Tibial nerve (tissue), 4 donors: Measurements from ENCODE around the gene FOXJ3. TPM values are rescaled to one million over a fixed set of nuclear protein-coding genes. Genes with fewer than 3 reads are reported as not detected.

Source experiments
- DNase-seq, 2 donors: peaks; one replicate each; pipeline ENCODE4 v3.0.0-alpha.2; 2019; ENCODE audit warnings: low spot score in 2 of 2
- H3K27ac ChIP-seq, 4 donors: fragments of 200-600 bp; sonication (generic) in 3 of 4; one replicate each; pipeline ENCODE4 v1.5.1; 2017 to 2019; ENCODE audit warnings: mild to moderate bottlenecking in 1 of 4
- H3K27me3 ChIP-seq, 2 donors: fragments of 200-600 bp; sonication (generic) in 1 of 2; one replicate each; pipeline versions ENCODE4 v1.5.1 to v1.6.0; 2017 to 2019
- H3K36me3 ChIP-seq, 3 donors: fragments of 200-600 bp; sonication (generic); one replicate each; pipeline ENCODE4 v1.5.1; 2018 to 2019
- H3K4me1 ChIP-seq, 4 donors: fragments of 200-600 bp; sonication (generic) in 3 of 4; one replicate each; pipeline ENCODE4 v1.5.1; 2017 to 2019
- H3K4me3 ChIP-seq, 4 donors: fragments of 200-600 bp; sonication (generic) in 3 of 4; one replicate each; pipeline ENCODE4 v1.5.1; 2017 to 2019; ENCODE audit warnings: mild to moderate bottlenecking in 1 of 4, moderate library complexity in 1 of 4
- H3K9me3 ChIP-seq, 4 donors: fragments of 200-600 bp; sonication (generic) in 3 of 4; one replicate each; pipeline ENCODE4 v1.5.1; 2017 to 2019
- CTCF ChIP-seq, 5 experiments: fragments of 200-600 bp in 3 of 5; fragments of 450-650 bp in 2 of 5; sonication (generic) in 3 of 5; IDR thresholded peaks; one replicate each; pipeline ENCODE4 v1.5.1; 2016 to 2019; ENCODE audit warnings: antibody characterized with exemption in 5 of 5, mild to moderate bottlenecking in 3 of 5, moderate library complexity in 2 of 5
- EP300 ChIP-seq, 2 donors: sonication (generic); formaldehyde crosslinking; IDR thresholded peaks; one replicate each; pipeline ENCODE4 v1.6.1; 2017; ENCODE audit warnings: antibody characterized with exemption in 2 of 2, mild to moderate bottlenecking in 1 of 2
- POLR2A ChIP-seq, 2 donors: fragments of 450-650 bp; IDR thresholded peaks; one replicate each; pipeline ENCODE4 v1.6.1; 2017; ENCODE audit warnings: antibody characterized with exemption in 2 of 2, mild to moderate bottlenecking in 2 of 2, moderate library complexity in 2 of 2
- WGBS, 2 donors: methylation state at CpG; one replicate each; pipeline ENCODE4 v1.1.5; 2018; 5-methylcytosine and 5-hydroxymethylcytosine counted together
- total RNA-seq, 4 donors: library from RNA; depleted of rRNA; stranded (reverse); fragments of >200 nt; gene quantifications; one replicate each; pipeline ENCODE4 v1.1.0, GENCODE V29; 2016

FOXJ3 gene
- total RNA-seq, 4 donors from 2014 or later: 42.7 to 68.1 (median 64.5) TPM

- WGBS, 2 donors: 67 to 74% methylated on average over 3 of the region's 3 CpGs
- H3K27me3 ChIP-seq: no peaks in the 10 kb centered on the region
Observed at GRCh38 chr1:42250164-42250563, 84.9 kb downstream of the FOXJ3 start.

GRCh38 chr1:42240966-42241755, 93.9 kb downstream of the FOXJ3 start:
- Histone ChIP-seq H3K27me3 (no peaks in the 10 kb centered on the region), H3K4me1 (peaks cover 0 to 22% (median 0%) of the 10 kb centered on the region in 4 donors), H3K36me3 (peaks cover 0 to 20% (median 0%) of the 10 kb centered on the region in 3 donors), H3K9me3 (peaks cover 0 to 25% (median 8%) of the 10 kb centered on the region in 4 donors), H3K4me3 (no peak overlapping the region), H3K27ac (no peak overlapping the region)
- TF ChIP-seq EP300 (IDR thresholded peaks at IDR 0.05): no peak
- TF ChIP-seq CTCF (IDR thresholded peaks at IDR 0.05): no peak
- no peak for TF ChIP-seq POLR2A (IDR thresholded peaks at IDR 0.05)
- no peak for DNase-seq
- WGBS, 2 donors: 77 to 81% methylated on average over 4 to 5 of the region's 5 CpGs

More at GRCh38 chr1:42250164-42250563, 84.9 kb downstream of the FOXJ3 start:
- Histone ChIP-seq H3K9me3 (peaks cover 0 to 10% (median 2%) of the 10 kb centered on the region in 4 donors), H3K4me1 (peaks cover 0 to 11% (median 0%) of the 10 kb centered on the region in 4 donors), H3K36me3 (peaks cover 0 to 20% (median 0%) of the 10 kb centered on the region in 3 donors), H3K27ac (no peak overlapping the region), H3K4me3 (no peak overlapping the region)
- no peak for TF ChIP-seq EP300 (IDR thresholded peaks at IDR 0.05)
- no peak for TF ChIP-seq CTCF (IDR thresholded peaks at IDR 0.05)
- no peak for TF ChIP-seq POLR2A (IDR thresholded peaks at IDR 0.05)
- no peak for DNase-seq

DNA sequence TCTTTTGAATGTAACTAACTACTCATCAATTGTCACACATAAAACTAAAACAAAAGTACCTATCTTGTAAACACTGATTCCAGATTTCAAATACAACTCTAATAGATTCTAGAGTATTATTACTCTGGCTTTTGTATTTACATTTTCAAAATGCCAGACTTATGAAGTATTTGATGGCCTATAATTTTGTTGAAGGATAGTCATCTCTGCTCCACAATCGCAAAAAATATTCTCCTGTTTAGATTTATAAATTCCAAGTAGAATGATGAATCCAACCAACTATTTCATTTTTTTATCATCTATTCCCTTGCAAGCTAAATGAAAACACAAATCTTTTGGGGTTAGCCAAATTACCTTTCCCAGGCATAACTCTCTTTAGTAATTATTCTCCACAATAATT, 95.5 kb downstream of the FOXJ3 start:
- no peak for TF ChIP-seq EP300 (IDR thresholded peaks at IDR 0.05)
- TF ChIP-seq CTCF (IDR thresholded peaks at IDR 0.05): no peak
- no peak for TF ChIP-seq POLR2A (IDR thresholded peaks at IDR 0.05)
- peaks cover 0 to 33% (median 8%) of the 10 kb centered on the region in 4 donors for H3K9me3 ChIP-seq
- H3K36me3 ChIP-seq: peaks cover 0 to 27% (median 0%) of the 10 kb centered on the region in 3 donors
- peaks cover 0 to 14% (median 0%) of the 10 kb centered on the region in 4 donors for H3K4me1 ChIP-seq
- WGBS, 2 donors: 86 to 94% methylated on average over 1 of the region's 1 CpG
- no peaks in the 10 kb centered on the region for H3K27me3 ChIP-seq
- no peak overlapping the region for H3K27ac ChIP-seq
- H3K4me3 ChIP-seq: no peak overlapping the region
- no peak for DNase-seq

DNA sequence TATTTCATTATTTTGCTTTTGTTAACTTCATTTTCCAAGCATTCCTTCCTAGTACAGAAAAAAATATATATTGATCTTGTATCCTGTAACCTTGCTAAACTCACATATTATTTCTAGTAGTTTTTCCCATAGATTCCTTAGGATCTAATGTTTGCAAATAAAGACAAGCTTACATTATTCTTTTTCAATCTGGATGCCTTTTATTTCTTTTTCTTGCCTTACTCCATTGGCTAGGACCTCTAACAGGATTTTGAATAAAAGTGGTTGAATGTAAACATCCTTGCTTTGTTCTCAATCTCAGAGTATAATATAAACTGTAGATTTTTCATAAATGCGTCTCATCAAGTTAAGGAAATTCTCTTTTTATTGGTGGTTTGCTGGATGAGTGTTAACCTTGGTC, 96.0 kb downstream of the FOXJ3 start:
- Histone ChIP-seq H3K27ac (no peak overlapping the region), H3K27me3 (no peaks in the 10 kb centered on the region), H3K4me1 (peaks cover 0 to 14% (median 0%) of the 10 kb centered on the region in 4 donors), H3K36me3 (peaks cover 0 to 26% (median 0%) of the 10 kb centered on the region in 3 donors), H3K4me3 (no peak overlapping the region), H3K9me3 (peaks cover 0 to 33% (median 8%) of the 10 kb centered on the region in 4 donors)
- WGBS, 2 donors: 0 to 71% methylated on average over 1 of the region's 1 CpG
- DNase-seq: no peak
- no peak for TF ChIP-seq CTCF (IDR thresholded peaks at IDR 0.05)
- TF ChIP-seq EP300 (IDR thresholded peaks at IDR 0.05): no peak
- no peak for TF ChIP-seq POLR2A (IDR thresholded peaks at IDR 0.05)

DNA sequence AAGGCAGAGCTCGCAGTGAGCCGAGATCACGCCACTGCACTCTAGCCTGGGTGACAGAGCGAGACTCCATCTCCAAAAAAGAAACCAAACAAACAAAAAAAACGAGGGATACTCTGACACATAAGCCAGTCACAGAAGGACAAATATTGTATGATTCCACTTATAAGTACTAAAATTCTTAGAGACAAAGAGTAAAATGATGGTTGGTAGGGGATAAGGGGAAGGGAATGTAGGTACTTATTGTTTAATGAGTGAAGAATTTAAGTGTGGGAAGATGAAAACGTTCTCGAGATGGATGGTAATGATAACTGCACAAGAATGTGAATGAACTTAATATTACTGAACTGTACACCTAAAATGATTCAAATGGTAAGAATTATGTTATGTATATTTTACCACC, 103.8 kb downstream of the FOXJ3 start:
- 92 to 94% methylated on average over 7 of the region's 7 CpGs for WGBS, 2 donors
- no peak for DNase-seq
- peaks cover 0 to 8% (median 0%) of the 10 kb centered on the region in 3 donors for H3K36me3 ChIP-seq
- H3K4me3 ChIP-seq: no peak overlapping the region
- peaks cover 0 to 7% (median 0%) of the 10 kb centered on the region in 4 donors for H3K9me3 ChIP-seq
- TF ChIP-seq EP300 (IDR thresholded peaks at IDR 0.05) (no peak), CTCF (IDR thresholded peaks at IDR 0.05) (no peak), POLR2A (IDR thresholded peaks at IDR 0.05) (no peak)
- H3K27me3 ChIP-seq: no peaks in the 10 kb centered on the region
- H3K4me1 ChIP-seq: peaks cover 0 to under 1% (median 0%) of the 10 kb centered on the region in 4 donors
- H3K27ac ChIP-seq: no peak overlapping the region
